Motor neuron (in vitro differentiated cells): ENCODE data around the gene ALLC. TPM values are rescaled to one million over a fixed set of nuclear protein-coding genes. Genes with fewer than 3 reads are reported as not detected.

Experiments
- ATAC-seq, 8 experiments: fragments of 200-7000 bp; cut with Tn5 transposase; replicated peaks in 6 of 8; 2 replicates each; pipeline ENCODE4 v1.8.0; 2021; ENCODE audit warnings: mild to moderate bottlenecking in 8 of 8, moderate library complexity in 8 of 8
- H3K27ac ChIP-seq, 2 donors: fragments of 250-450 bp; sonication (Bioruptor Pico); 2 replicates each; pipeline ENCODE4 v1.9.0; 2021; ENCODE audit warnings: antibody characterized with exemption in 2 of 2, mild to moderate bottlenecking in 2 of 2, moderate library complexity in 1 of 2
- H3K4me1 ChIP-seq, 2 donors: fragments of 250-450 bp; sonication (Bioruptor Pico); replicated peaks in 1 of 2; 2 replicates each; pipeline ENCODE4 v1.6.1; 2021; ENCODE audit warnings: antibody characterized with exemption in 2 of 2, mild to moderate bottlenecking in 2 of 2, moderate library complexity in 1 of 2
- H3K4me3 ChIP-seq, 5 donors: fragments of 250-450 bp; sonication (Bioruptor Pico); 2 replicates each; pipeline ENCODE4 v1.9.0; 2021; ENCODE audit warnings: antibody characterized with exemption in 5 of 5, mild to moderate bottlenecking in 5 of 5, moderate library complexity in 4 of 5
- WGBS, 10 experiments: fragments of 450-650 bp; shearing (Covaris generic); methylation state at CpG; one replicate each; pipeline ENCODE4 v1.0.0; 2022; 5-methylcytosine and 5-hydroxymethylcytosine counted together
- in situ Hi-C, 9 experiments: fragments of 400-800 bp; cut with MboI; loops; one replicate each; pipeline ENCODE4 v1.15.0; 2021; ENCODE audit warnings: low sequenced_read_pairs in 9 of 9, low pct_unique_long_range_greater_than_20kb in 2 of 9; ENCODE audit not compliant: unreplicated experiment in 9 of 9
- total RNA-seq, 8 experiments: library from RNA; unstranded; fragments of 300-600 nt; gene quantifications; 2 replicates each; pipeline versions ENCODE4 v1.2.3 to v1.2.4, GENCODE V29; 2022

ALLC gene
- total RNA-seq, 8 experiments from 2014 or later: 0.13 to 1.1 (median 0.33) TPM; not detected in 4

DNA sequence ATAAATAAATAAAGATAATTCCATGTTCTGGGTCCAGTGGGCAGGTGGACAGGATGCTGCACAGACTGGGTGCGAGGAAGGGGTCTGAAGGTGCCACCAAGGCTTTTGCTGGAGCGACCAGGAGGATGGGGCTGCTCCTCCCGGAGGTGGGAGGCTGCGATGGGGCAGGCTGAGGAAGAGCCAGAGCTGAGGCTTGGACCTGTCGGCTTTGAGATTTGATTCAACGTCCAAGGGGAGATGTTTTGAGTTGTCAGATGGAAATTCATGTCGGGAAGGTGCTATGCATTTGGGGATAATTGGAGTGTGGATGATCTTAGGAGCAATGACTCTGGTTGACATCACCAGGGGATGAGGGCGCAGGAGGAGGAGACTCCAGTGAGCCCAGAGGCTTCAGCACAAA, 11.7 kb downstream of the ALLC start:
- H3K27ac ChIP-seq: no peak overlapping the region
- H3K4me3 ChIP-seq: no peak overlapping the region
- no peak for ATAC-seq
- 40 to 100% (median 80%) methylated on average over 1 to 7 of the region's 8 CpGs; no CpG with 5 or more reads in 5 of the 10 experiments for WGBS, 10 experiments
- peaks cover 6 to 8% of the 10 kb centered on the region in 2 donors for H3K4me1 ChIP-seq
- in situ Hi-C loops: no loop called here

- Histone ChIP-seq H3K27ac (no peak overlapping the region), H3K4me1 (peaks cover 6 to 8% of the 10 kb centered on the region in 2 donors), H3K4me3 (no peak overlapping the region)
- WGBS, 10 experiments: 50 to 100% (median 66%) methylated on average over 1 to 7 of the region's 15 CpGs; no CpG with 5 or more reads in 4 of the 10 experiments
- in situ Hi-C loops: no loop called here
- ATAC-seq: no peak
Measured at GRCh38 chr2:3670376-3670775, 12.4 kb downstream of the ALLC start.

DNA sequence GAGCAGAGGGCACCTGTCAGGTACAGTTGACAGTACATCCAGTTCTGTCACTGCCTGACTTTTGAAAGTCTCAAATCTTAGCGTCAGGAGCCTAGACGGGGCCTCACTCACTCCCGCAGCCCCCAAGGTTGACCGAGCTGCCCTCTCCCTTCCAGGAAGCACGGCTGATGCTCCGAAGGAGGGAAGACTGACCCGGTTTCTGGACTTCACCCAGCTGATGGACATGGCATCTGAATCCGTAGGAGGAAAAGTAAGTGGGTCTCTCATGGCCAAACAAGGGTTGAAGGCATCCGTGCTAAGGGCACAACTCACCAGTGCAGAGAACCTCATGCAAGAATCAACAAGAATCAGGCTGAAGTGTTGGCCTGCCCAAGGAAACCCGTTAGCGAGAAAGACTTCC, 12.9 kb downstream of the ALLC start:
- Histone ChIP-seq H3K4me1 (peaks cover 5 to 6% of the 10 kb centered on the region in 2 donors), H3K27ac (no peak overlapping the region), H3K4me3 (no peak overlapping the region)
- in situ Hi-C loops: no loop called here
- WGBS, 10 experiments: 22 to 100% (median 63%) methylated on average over 2 to 5 of the region's 11 CpGs; no CpG with 5 or more reads in 4 of the 10 experiments
- ATAC-seq: no peak

GRCh38 chr2:3672861-3673678, 15.1 kb downstream of the ALLC start:
- no peaks in the 10 kb centered on the region for H3K4me1 ChIP-seq
- in situ Hi-C loops: no loop called here
- 40% methylated on average over 1 of the region's 9 CpGs; no CpG with 5 or more reads in 9 of the 10 experiments for WGBS, 10 experiments
- H3K27ac ChIP-seq: no peak overlapping the region
- no peak overlapping the region for H3K4me3 ChIP-seq
- ATAC-seq: peak in 3 of 8 experiments; percentile 68 to 78 (median 75)

DNA sequence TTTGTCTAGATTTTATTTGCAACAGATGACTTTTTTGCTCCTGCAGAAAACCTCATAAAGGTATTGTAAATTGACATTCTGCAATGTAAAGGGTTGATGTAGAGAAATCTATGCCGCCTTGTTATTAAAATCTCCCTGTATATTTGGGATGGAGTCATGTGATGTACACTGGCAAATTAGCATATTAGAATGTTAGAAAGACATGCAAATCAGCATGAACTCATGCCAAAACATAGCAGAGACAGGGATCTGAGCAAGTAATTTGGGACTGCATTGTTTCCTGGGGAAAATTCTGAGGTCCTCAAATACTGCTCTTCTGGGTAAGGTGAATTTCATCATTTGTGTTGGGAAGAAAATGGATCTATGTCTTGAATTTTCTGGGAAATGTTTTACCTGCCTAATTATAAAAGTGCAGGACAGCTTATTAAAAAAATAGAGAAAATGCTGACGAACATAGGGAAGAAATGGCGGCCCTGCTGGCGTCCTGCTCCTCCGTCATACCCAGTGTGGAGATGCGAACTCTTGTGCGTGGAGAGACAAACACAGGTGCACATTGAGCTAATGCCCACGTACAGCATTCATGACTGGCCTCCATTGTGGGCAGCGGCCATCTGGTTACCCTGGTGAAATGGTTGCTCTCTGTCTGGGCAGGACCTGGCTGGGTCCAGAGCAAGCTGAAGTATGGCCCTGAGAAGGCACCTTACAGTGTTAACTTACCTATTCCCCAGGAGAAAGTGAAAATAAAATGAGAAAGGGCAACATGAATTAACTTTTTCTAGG, 16.3 kb downstream of the ALLC start:
- in situ Hi-C loops: no loop called here
- WGBS, 10 experiments: 0 to 100% (median 87%) methylated on average over 2 to 9 of the region's 9 CpGs; no CpG with 5 or more reads in 1 of the 10 experiments
- H3K27ac ChIP-seq: no peak overlapping the region
- H3K4me1 ChIP-seq: no peaks in the 10 kb centered on the region
- H3K4me3 ChIP-seq: no peak overlapping the region
- no peak for ATAC-seq

DNA sequence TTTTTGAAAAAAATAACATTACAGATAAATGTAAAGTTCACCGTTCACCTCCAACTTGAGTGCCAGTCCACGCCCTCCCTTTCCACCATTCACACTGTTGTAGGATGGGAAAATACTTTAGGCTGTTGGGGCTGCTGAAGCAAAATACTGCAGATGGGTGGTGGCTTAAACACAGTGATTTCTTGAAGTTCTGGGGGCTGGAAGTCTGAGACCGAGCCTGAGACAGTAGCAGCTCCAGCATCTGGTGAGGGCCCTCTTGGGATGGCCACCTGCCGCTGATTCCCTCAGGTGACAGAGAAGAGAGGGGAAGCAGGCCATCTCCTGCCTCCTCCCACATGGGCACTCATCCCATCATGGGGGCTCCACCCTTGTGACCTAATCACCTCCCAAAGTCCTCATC, 17.7 kb downstream of the ALLC start:
- H3K4me1 ChIP-seq: no peaks in the 10 kb centered on the region
- in situ Hi-C loops: no loop called here

GRCh38 chr2:3677436-3677835, 19.4 kb downstream of the ALLC start:
- 44 to 100% (median 67%) methylated on average over 1 to 3 of the region's 9 CpGs; no CpG with 5 or more reads in 3 of the 10 experiments for WGBS, 10 experiments

More for the DNA sequence above, 17.7 kb downstream of the ALLC start:
- WGBS, 10 experiments: 70 to 100% (median 100%) methylated on average over 1 to 4 of the region's 4 CpGs; no CpG with 5 or more reads in 5 of the 10 experiments
- Histone ChIP-seq H3K27ac (no peak overlapping the region), H3K4me3 (no peak overlapping the region)
- ATAC-seq: no peak

GRCh38 chr2:3678212-3678611, 20.2 kb downstream of the ALLC start:
- no peak overlapping the region for H3K4me3 ChIP-seq
- in situ Hi-C loops: no loop called here
- 16 to 95% (median 75%) methylated on average over 3 to 9 of the region's 9 CpGs; no CpG with 5 or more reads in 3 of the 10 experiments for WGBS, 10 experiments
- H3K4me1 ChIP-seq: no peaks in the 10 kb centered on the region
- H3K27ac ChIP-seq: no peak overlapping the region
- ATAC-seq: no peak

More at GRCh38 chr2:3677436-3677835, 19.4 kb downstream of the ALLC start:
- in situ Hi-C loops: no loop called here
- no peaks in the 10 kb centered on the region for H3K4me1 ChIP-seq
- no peak overlapping the region for H3K27ac ChIP-seq
- ATAC-seq: no peak
- no peak overlapping the region for H3K4me3 ChIP-seq

GRCh38 chr2:3679180-3679579, 21.2 kb downstream of the ALLC start:
- no peak overlapping the region for H3K27ac ChIP-seq
- in situ Hi-C loops: no loop called here
- no peak overlapping the region for H3K4me3 ChIP-seq
- ATAC-seq: no peak
- no peaks in the 10 kb centered on the region for H3K4me1 ChIP-seq
- WGBS, 10 experiments: 77 to 100% (median 89%) methylated on average over 1 to 2 of the region's 2 CpGs; no CpG with 5 or more reads in 4 of the 10 experiments

DNA sequence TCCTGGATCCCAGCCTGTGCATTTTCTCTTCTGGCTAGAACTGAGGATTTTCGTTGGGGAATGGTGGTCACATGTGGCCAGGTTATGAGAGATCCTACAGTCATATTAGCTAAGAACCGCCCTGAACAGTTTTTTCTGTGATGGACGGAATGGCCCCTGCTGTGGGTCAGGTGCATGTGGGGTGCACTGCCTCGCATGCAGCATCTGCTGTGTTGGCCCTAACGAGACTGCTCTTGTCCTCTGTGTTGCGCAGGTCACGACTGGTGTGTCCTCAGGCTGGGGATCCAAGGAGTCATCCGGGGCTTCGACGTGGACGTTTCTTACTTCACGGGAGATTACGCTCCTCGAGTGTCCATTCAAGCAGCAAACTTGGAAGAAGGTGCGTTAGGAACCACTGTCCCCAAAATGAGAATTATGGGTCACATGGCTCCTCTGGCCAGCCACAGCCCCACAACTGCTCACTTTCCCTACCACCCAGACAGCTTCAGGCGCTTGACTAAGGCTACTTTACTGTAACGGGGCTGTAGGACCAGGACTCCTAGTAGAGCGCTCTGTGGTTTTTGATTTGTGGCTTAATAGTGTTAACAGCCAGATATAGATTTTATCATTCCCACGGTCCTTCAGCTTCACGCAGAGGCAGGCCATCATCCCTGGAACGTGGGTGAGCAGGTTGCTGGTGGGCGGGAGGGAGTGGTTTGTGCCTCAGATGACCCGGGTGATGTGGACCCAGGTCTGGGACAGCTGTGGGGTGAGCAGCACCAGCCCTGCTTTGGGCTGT, 21.8 kb downstream of the ALLC start:
- H3K4me1 ChIP-seq: no peaks in the 10 kb centered on the region
- no peak for ATAC-seq
- no peak overlapping the region for H3K27ac ChIP-seq
- in situ Hi-C loops: no loop called here
- 40 to 100% (median 87%) methylated on average over 1 to 17 of the region's 23 CpGs; no CpG with 5 or more reads in 3 of the 10 experiments for WGBS, 10 experiments
- no peak overlapping the region for H3K4me3 ChIP-seq

- WGBS, 10 experiments: 30 to 100% (median 93%) methylated on average over 2 to 15 of the region's 18 CpGs; no CpG with 5 or more reads in 1 of the 10 experiments
- no peak for ATAC-seq
- in situ Hi-C loops: no loop called here
Measured at GRCh38 chr2:3680548-3681345, 22.7 kb downstream of the ALLC start.

GRCh38 chr2:3681625-3682024, 23.6 kb downstream of the ALLC start:
- no peak for ATAC-seq
- H3K4me3 ChIP-seq: no peak overlapping the region
- no peaks in the 10 kb centered on the region for H3K4me1 ChIP-seq
- 29 to 100% (median 90%) methylated on average over 1 to 4 of the region's 5 CpGs; no CpG with 5 or more reads in 4 of the 10 experiments for WGBS, 10 experiments
- in situ Hi-C loops: no loop called here
- no peak overlapping the region for H3K27ac ChIP-seq

More at GRCh38 chr2:3680548-3681345, 22.7 kb downstream of the ALLC start:
- no peak overlapping the region for H3K27ac ChIP-seq
- no peak overlapping the region for H3K4me3 ChIP-seq
- no peaks in the 10 kb centered on the region for H3K4me1 ChIP-seq
